Measurements from ENCODE around the gene TMEM37.

Gene TMEM37

GRCh38 chr2:119481501-119482455 lies 50.1 kb downstream of the TMEM37 start:
- no peak for DNase-seq

DNA sequence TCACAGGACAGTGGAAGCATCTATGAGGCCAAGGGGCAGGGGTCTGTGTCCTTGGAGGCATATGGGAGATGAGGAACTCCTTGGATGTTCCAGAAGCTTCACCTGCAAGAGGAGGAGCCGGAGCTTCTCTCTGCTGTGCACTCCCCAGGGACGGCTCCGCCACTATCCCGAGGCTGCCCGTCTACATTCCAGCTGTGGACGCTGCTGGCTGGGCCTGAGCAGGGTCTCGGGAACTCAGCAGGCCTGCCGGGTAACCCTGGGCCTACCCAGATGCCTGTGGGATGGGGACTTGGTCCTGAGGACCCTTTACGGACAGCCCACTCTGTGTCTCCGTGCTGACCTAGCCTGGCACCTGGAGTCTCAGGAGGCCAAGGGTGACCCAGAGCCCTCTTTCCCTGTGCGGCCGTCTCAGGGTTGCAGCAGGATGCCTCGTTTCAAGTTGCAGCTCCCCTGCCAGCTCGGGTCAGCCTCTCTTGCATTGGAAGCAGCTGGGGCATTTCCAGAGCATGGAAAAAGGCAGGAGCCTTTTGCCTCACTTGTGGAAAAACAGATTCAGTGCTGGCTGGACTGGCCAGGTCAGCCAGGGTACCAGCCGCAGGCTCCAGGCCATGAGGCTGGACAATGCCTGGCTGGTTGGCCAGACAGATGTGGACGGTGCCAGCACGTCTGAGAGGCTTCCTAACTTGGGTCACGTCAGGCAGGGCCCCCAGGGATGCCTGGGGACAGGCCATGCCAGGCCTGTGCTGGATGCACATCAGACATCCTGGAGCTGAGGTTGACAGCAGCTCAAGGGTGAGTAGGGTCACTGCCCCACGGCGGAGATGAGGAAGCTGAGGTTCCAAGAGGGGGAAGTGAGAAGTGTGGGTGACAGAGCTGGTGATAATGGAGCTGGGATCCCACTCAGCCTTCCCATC lies 51.1 kb downstream of the TMEM37 start:
- DNase-seq = peak; percentile 60 to 82 (median 80)

GRCh38 chr2:119483395-119483753 lies 51.7 kb downstream of the TMEM37 start:
- DNase-seq = no peak

DNA sequence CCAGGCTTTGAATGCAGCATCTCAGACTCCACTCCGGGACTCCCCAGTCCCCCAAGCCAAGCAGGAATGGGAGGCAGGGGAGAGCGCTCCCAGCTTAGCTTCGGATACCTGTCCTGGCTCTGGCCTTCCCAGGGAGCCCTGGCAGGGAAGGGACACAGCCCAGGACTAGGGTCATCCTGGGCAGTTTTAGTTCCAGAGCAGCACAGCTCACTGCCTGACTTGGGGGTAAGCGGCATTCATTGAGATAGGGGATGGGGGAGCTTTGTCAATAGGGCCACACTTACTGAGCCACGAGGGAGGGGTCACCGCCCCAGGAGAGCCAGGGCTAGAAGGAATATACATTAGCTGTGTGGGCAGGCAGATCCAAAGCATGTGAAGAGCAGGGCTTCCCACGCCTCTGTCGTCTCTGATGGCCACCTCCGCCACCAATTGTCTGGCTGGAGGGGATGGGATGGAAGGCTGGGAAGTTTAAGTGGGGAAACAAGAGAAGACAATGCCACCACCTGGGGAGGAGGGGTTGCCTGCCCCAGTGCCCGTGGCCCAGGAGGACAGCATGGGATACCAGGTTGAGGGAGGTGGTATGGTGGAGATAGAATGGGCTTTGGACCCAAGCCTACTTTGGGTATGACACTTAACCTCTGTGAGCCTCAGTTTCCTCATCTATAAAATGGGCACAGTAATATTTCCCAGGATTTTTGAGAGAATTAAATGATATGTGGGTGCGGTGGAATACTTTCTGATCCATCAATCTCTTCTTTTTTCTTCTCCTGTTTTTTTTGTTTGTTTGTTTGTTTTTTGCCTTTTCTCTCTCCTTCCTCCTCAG lies 52.5 kb downstream of the TMEM37 start:
- no peak for DNase-seq

DNA sequence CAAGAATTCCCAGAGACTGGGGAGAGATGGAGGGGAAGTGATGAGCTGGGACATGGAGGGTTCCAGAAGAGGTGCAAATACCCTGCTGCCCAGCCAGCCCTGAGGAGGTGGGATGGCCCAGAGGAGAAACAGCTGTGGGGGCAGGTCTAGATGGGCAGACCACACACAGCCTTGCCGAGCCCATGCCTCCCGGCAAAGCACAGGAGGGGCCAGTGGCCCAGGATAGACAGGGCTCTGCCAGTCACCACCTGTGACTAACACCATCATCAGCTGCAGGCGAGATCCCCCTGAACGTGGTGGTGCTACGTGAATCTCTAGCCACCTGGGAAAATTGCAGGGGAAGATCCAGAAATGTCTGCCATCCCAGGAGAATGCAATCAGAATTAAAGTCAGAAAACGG lies 53.2 kb downstream of the TMEM37 start:
- DNase-seq = no peak

GRCh38 chr2:119485336-119486110 lies 53.9 kb downstream of the TMEM37 start:
- no peak for DNase-seq

DNA sequence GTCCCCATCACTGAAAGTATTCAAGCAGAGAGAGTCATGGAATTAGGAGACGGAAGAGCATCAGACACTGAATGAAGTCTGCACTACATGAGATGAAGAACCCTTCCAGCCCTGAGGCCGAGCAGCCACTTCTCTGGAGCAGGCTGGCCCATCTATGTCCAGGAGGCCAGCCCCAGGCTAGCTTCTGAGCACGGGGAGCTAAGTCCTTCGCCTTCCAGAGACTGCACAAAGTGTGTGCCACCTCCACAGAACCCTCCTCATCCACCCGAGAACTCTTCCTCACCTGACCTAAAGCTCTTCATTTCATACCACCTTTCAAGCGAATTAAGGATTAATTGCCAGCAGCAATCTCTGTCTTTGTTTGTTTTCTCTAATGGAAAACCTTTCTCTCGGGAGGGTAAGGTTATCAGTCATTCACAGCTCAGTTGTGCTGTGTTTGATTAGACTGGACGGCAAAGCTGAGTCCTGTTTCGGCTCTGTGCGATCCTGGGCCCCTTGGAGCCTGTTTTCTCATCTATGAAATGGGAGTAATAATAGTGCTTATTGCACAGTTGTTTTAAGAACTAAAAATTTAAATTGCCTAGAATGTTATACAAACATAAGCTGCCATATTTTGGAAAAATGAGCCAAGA lies 54.7 kb downstream of the TMEM37 start:
- no peak for DNase-seq

DNA sequence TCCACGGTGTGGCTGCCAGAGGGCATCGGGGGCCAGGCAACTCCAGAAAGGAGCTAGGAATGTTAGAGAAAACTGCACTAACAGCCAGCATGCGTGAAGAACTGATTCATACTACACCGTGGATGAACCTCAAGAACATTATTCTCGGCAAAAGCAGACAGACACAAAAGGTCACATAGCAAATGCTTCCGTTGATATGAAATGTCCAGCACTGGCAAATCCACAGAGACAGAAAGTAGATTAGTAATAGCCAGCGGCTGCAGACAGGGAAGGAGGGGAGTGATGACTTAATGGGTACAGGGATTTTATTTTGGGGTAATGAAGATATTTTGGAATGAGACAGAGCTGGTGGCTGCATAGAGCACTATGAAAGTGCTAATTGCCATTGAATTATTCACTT lies 55.2 kb downstream of the TMEM37 start:
- DNase-seq = no peak

GRCh38 chr2:119487434-119488244 lies 56.0 kb downstream of the TMEM37 start:
- DNase-seq = no peak
